NCI-H2227 treated with DMSO at 0.1 percent for 48 hours (cell line): Measurements from ENCODE around the gene CALCA.
"Not testable (repeated sequence)": the region's sequence is repeated elsewhere in the genome, so short reads cannot be mapped to it uniquely, and the experiment has no call there.

ENCODE experiments used
- DNase-seq: peaks from one replicate; lab custom pipeline; 2025; lab: John Stamatoyannopoulos, UW

Gene CALCA

GRCh38 chr11:14971865-14972580, at the start of gene CALCA:
CALCA (minus strand) TSS chr11:14972351; CDS start chr11:14971192, 1,159 bp downstream.
- no peak for DNase-seq

- no peak for DNase-seq
Observed at GRCh38 chr11:15016200-15016599, 44.0 kb upstream of the CALCA start.

GRCh38 chr11:15011776-15012345, 39.7 kb upstream of the CALCA start:
- no peak for DNase-seq

- DNase-seq = no peak
Observed at GRCh38 chr11:15010865-15011264, 38.7 kb upstream of the CALCA start.

GRCh38 chr11:15006139-15006759, 34.1 kb upstream of the CALCA start:
- peak; percentile 27 for DNase-seq

GRCh38 chr11:14988133-14988532, 16.0 kb upstream of the CALCA start:
- not testable (repeated sequence) for DNase-seq

GRCh38 chr11:14981507-14981906, 9.4 kb upstream of the CALCA start:
- DNase-seq = no peak

GRCh38 chr11:14980854-14981253, 8.7 kb upstream of the CALCA start:
- no peak for DNase-seq

GRCh38 chr11:14977101-14977880, 5.1 kb upstream of the CALCA start:
- no peak for DNase-seq

GRCh38 chr11:14975252-14975587, 3.1 kb upstream of the CALCA start:
- no peak for DNase-seq

GRCh38 chr11:14974515-14975251, 2.5 kb upstream of the CALCA start:
- DNase-seq = peak; percentile 24

GRCh38 chr11:14973621-14974514, 1.7 kb upstream of the CALCA start:
- peak; percentile 6 for DNase-seq

- no peak for DNase-seq
Observed at GRCh38 chr11:14972581-14973495, 687 bp upstream of the CALCA start.

GRCh38 chr11:14969901-14970323, 2.2 kb downstream of the CALCA start:
- no peak for DNase-seq

GRCh38 chr11:14967581-14968243, 4.4 kb downstream of the CALCA start:
- DNase-seq = no peak

GRCh38 chr11:14956111-14956510, 16.0 kb downstream of the CALCA start:
- DNase-seq = no peak

GRCh38 chr11:14954581-14954980, 17.6 kb downstream of the CALCA start:
- DNase-seq = no peak

GRCh38 chr11:14953904-14954303, 18.2 kb downstream of the CALCA start:
- no peak for DNase-seq

- DNase-seq = no peak
Observed at GRCh38 chr11:14949437-14950147, 22.6 kb downstream of the CALCA start.
